CD14-positive monocyte (primary cell): Measurements from ENCODE around the gene NCAM1. TPM values are rescaled to one million over a fixed set of nuclear protein-coding genes. Genes with fewer than 3 reads are reported as not detected.

Experiments used
- DNase-seq, 3 donors: peaks; one replicate each; pipeline ENCODE4 v3.0.0-alpha.2; 2011 to 2022
- H2AFZ ChIP-seq: 2 replicates; pipeline ENCODE4 v1.6.0; 2012; ENCODE audit warnings: mild to moderate bottlenecking, low read depth, low read length, inconsistent platforms; ENCODE audit not compliant: insufficient read depth, poor library complexity, severe bottlenecking
- H3K27ac ChIP-seq, 2 donors: 1 replicate in 1 of 2; 2 replicates in 1 of 2; pipeline ENCODE4 v1.5.1; 2012 to 2013; ENCODE audit warnings: low read length in 2 of 2, control low read depth in 1 of 2, inconsistent platforms in 1 of 2, low read depth in 1 of 2, mild to moderate bottlenecking in 1 of 2
- H3K27me3 ChIP-seq, 2 donors: one replicate each; pipeline versions ENCODE4 v1.6.0 to v1.6.1; 2011 to 2013; ENCODE audit warnings: low read length in 2 of 2; ENCODE audit not compliant: control insufficient read depth in 2 of 2, insufficient read depth in 2 of 2
- H3K36me3 ChIP-seq, 2 donors: replicated peaks in 1 of 2; 1 replicate in 1 of 2; 2 replicates in 1 of 2; pipeline versions ENCODE4 v1.5.1 to v1.6.1; 2012 to 2013; ENCODE audit warnings: low read length in 2 of 2, control low read depth in 1 of 2, inconsistent platforms in 1 of 2, mild to moderate bottlenecking in 1 of 2; ENCODE audit not compliant: insufficient read depth in 2 of 2, control insufficient read depth in 1 of 2
- H3K4me1 ChIP-seq, 2 donors: 1 replicate in 1 of 2; 2 replicates in 1 of 2; pipeline versions ENCODE4 v1.5.1 to v1.6.1; 2012 to 2013; ENCODE audit warnings: low read length in 2 of 2, control low read depth in 1 of 2, inconsistent platforms in 1 of 2, mild to moderate bottlenecking in 1 of 2, moderate library complexity in 1 of 2; ENCODE audit not compliant: insufficient read depth in 2 of 2, control insufficient read depth in 1 of 2
- H3K4me2 ChIP-seq: replicated peaks from 2 replicates; pipeline ENCODE3; 2012; ENCODE audit warnings: low read length, moderate library complexity, mild to moderate bottlenecking; ENCODE audit not compliant: poor library complexity, severe bottlenecking; ENCODE audit errors: extremely low read depth
- H3K4me3 ChIP-seq, 3 experiments: fragments of 200-600 bp in 1 of 3; sonication (generic) in 1 of 3; replicated peaks in 1 of 3; 1 replicate in 2 of 3; 2 replicates in 1 of 3; pipeline ENCODE4 v1.5.1; 2011 to 2013; ENCODE audit warnings: low read length in 3 of 3, mild to moderate bottlenecking in 3 of 3, control low read depth in 2 of 3, low read depth in 2 of 3, inconsistent platforms in 1 of 3, moderate library complexity in 1 of 3
- H3K79me2 ChIP-seq: 2 replicates; pipeline ENCODE4 v1.6.0; 2012; ENCODE audit warnings: mild to moderate bottlenecking, control low read depth, inconsistent platforms, low read length, moderate library complexity; ENCODE audit not compliant: insufficient read depth
- H3K9ac ChIP-seq: 2 replicates; pipeline ENCODE4 v1.6.0; 2017; ENCODE audit warnings: low read length, mild to moderate bottlenecking; ENCODE audit not compliant: insufficient read depth, poor library complexity, severe bottlenecking
- H3K9me3 ChIP-seq, 2 donors: replicated peaks in 1 of 2; 1 replicate in 1 of 2; 2 replicates in 1 of 2; pipeline versions ENCODE4 v1.5.1 to v1.6.1; 2012 to 2013; ENCODE audit warnings: low read length in 2 of 2, control low read depth in 1 of 2; ENCODE audit not compliant: control insufficient read depth in 1 of 2, insufficient read depth in 1 of 2
- H4K20me1 ChIP-seq: 2 replicates; pipeline ENCODE4 v1.6.0; 2012; ENCODE audit warnings: mild to moderate bottlenecking, low read length, control low read depth, moderate library complexity; ENCODE audit not compliant: insufficient read depth
- H3K27ac Mint-ChIP-seq, 7 donors: one replicate each; pipeline ENCODE4 v1.8.0; 2020; ENCODE audit warnings: mild to moderate bottlenecking in 7 of 7, mixed read lengths in 7 of 7, moderate library complexity in 6 of 7, inconsistent platforms in 2 of 7
- H3K27me3 Mint-ChIP-seq, 3 donors: one replicate each; pipeline ENCODE4 v1.8.0; 2021 to 2022; ENCODE audit warnings: low read depth in 3 of 3, mild to moderate bottlenecking in 3 of 3, mixed read lengths in 3 of 3, moderate library complexity in 3 of 3, inconsistent platforms in 1 of 3
- H3K36me3 Mint-ChIP-seq, 2 donors: one replicate each; pipeline ENCODE4 v1.8.0; 2020; ENCODE audit warnings: mixed read lengths in 2 of 2, inconsistent platforms in 1 of 2, mild to moderate bottlenecking in 1 of 2
- H3K4me1 Mint-ChIP-seq: one replicate; pipeline ENCODE4 v1.8.0; 2020; ENCODE audit warnings: mild to moderate bottlenecking, mixed read lengths
- H3K4me3 Mint-ChIP-seq, 2 donors: one replicate each; pipeline ENCODE4 v1.8.0; 2020; ENCODE audit warnings: mild to moderate bottlenecking in 2 of 2, mixed read lengths in 2 of 2, moderate library complexity in 1 of 2
- H3K9me3 Mint-ChIP-seq, 7 donors: one replicate each; pipeline ENCODE4 v1.8.0; 2020 to 2022; ENCODE audit warnings: mixed read lengths in 7 of 7, mild to moderate bottlenecking in 6 of 7, moderate library complexity in 6 of 7, inconsistent platforms in 2 of 7
- CTCF ChIP-seq: fragments of 200-600 bp; IDR thresholded peaks from one replicate; pipeline ENCODE4 v1.8.0; 2022; ENCODE audit warnings: antibody characterized with exemption, mild to moderate bottlenecking
- WGBS: methylation state at CpG from one replicate; pipeline ENCODE4 v1.1.5; 2013; ENCODE audit warnings: missing lambda C conversion rate; ENCODE audit not compliant: insufficient coverage; 5-methylcytosine and 5-hydroxymethylcytosine counted together
- intact Hi-C, 2 donors: fragments of 100-400 bp; cut with micrococcal nuclease; formaldehyde crosslinking; loops; one replicate each; pipeline versions ENCODE4 v1.15.0 to v1.15.1; 2023
- polyA plus RNA-seq, 3 donors: library from polyadenylated mRNA; depleted of rRNA in 1 of 3; unstranded in 2 of 3; stranded (reverse) in 1 of 3; fragments of 300-500 nt in 2 of 3; fragments of >200 nt in 1 of 3; fragmentation: Illumina TruSeq in 2 of 3; gene quantifications; 1 replicate in 2 of 3; 2 replicates in 1 of 3; pipeline ENCODE4 v1.2.3, GENCODE V29; 2012 to 2021

Gene NCAM1
- polyA plus RNA-seq, 3 donors = 0.65 to 0.69 TPM; not detected in 1

- no peaks in the 10 kb centered on the region for H3K9me3 ChIP-seq
- Mint-ChIP-seq H3K4me3 (no peak overlapping the region), H3K4me1 (no peaks in the 10 kb centered on the region), H3K27ac (peak overlapping the region in 1 of 7 donors; percentile 75), H3K27me3 (peaks cover 6 to 11% (median 9%) of the 10 kb centered on the region in 3 donors), H3K36me3 (no peaks in the 10 kb centered on the region), H3K9me3 (peaks cover 0 to 2% (median 0%) of the 10 kb centered on the region in 7 donors)
- DNase-seq = no peak
- intact Hi-C loops = no loop called here
- no peak overlapping the region for H3K9ac ChIP-seq
- H3K27ac ChIP-seq = no peak overlapping the region
- H4K20me1 ChIP-seq = no peaks in the 10 kb centered on the region
- H3K4me3 ChIP-seq = no peak overlapping the region
- no peaks in the 10 kb centered on the region for H3K79me2 ChIP-seq
- H3K4me1 ChIP-seq = no peaks in the 10 kb centered on the region
- H2AFZ ChIP-seq = no peak overlapping the region
- no peaks in the 10 kb centered on the region for H3K36me3 ChIP-seq
- 95% methylated on average over 12 of the region's 13 CpGs for WGBS
- TF ChIP-seq CTCF = no peak
- H3K4me2 ChIP-seq = no peak overlapping the region
- H3K27me3 ChIP-seq = no peaks in the 10 kb centered on the region
These were observed 308.9 kb downstream of the NCAM1 start for GRCh38 chr11:113270080-113270479.

- no peaks in the 10 kb centered on the region for H3K4me1 Mint-ChIP-seq
- H3K4me2 ChIP-seq = no peak overlapping the region
- no peaks in the 10 kb centered on the region for H3K9me3 ChIP-seq
- no peaks in the 10 kb centered on the region for H3K4me1 ChIP-seq
- no peak for TF ChIP-seq CTCF
- no peaks in the 10 kb centered on the region for H3K79me2 ChIP-seq
- DNase-seq = no peak
- no peak overlapping the region for H3K9ac ChIP-seq
- 93% methylated on average over 7 of the region's 14 CpGs for WGBS
- H3K9me3 Mint-ChIP-seq = peaks cover 0 to 2% (median 0%) of the 10 kb centered on the region in 7 donors
- H3K36me3 ChIP-seq = no peaks in the 10 kb centered on the region
- H3K36me3 Mint-ChIP-seq = no peaks in the 10 kb centered on the region
- no peak overlapping the region for H3K27ac Mint-ChIP-seq
- no peaks in the 10 kb centered on the region for H3K27me3 ChIP-seq
- H2AFZ ChIP-seq = no peak overlapping the region
- peaks cover 6 to 14% (median 13%) of the 10 kb centered on the region in 3 donors for H3K27me3 Mint-ChIP-seq
- H3K4me3 Mint-ChIP-seq = no peak overlapping the region
- H3K27ac ChIP-seq = no peak overlapping the region
- H4K20me1 ChIP-seq = no peaks in the 10 kb centered on the region
- intact Hi-C loops = no loop called here
- no peak overlapping the region for H3K4me3 ChIP-seq
These were observed 310.5 kb downstream of the NCAM1 start for GRCh38 chr11:113271551-113272245.
